ENCODE measurements around the gene PLD2.
A peak's percentile ranks its signal among the peaks of the same experiment; 100 is the strongest.
"Not testable (repeated sequence)": the region's sequence is repeated elsewhere in the genome, so short reads cannot be mapped to it uniquely, and the experiment has no call there.

Gene PLD2

GRCh38 chr17:4789951-4790704, 16.8 kb upstream of the PLD2 start:
- peak; percentile 41 for DNase-seq

GRCh38 chr17:4790705-4791088, 16.3 kb upstream of the PLD2 start:
- no peak for DNase-seq

- no peak for DNase-seq
These were observed 11.8 kb upstream of the PLD2 start for GRCh38 chr17:4795168-4795567.

- no peak for DNase-seq
These were observed 10.4 kb upstream of the PLD2 start for GRCh38 chr17:4796552-4796920.

- no peak for DNase-seq
These were observed 6.3 kb upstream of the PLD2 start for GRCh38 chr17:4800462-4801196.

- DNase-seq = no peak
These were observed 4.7 kb upstream of the PLD2 start, which contains the start of gene C17orf114 for GRCh38 chr17:4802228-4802627. Gene C17orf114, minus strand, starts transcription at chr17:4802328.

GRCh38 chr17:4806456-4806776, 536 bp upstream of the PLD2 start:
- DNase-seq = no peak

GRCh38 chr17:4807605-4808377, 839 bp downstream of the PLD2 start:
- no peak for DNase-seq

GRCh38 chr17:4808378-4808767, 1.4 kb downstream of the PLD2 start:
- DNase-seq = no peak

GRCh38 chr17:4810696-4811290, 3.8 kb downstream of the PLD2 start:
- no peak for DNase-seq

GRCh38 chr17:4811471-4811870, 4.5 kb downstream of the PLD2 start:
- no peak for DNase-seq

GRCh38 chr17:4812690-4813089, 5.7 kb downstream of the PLD2 start:
- no peak for DNase-seq

GRCh38 chr17:4815043-4815675, 8.2 kb downstream of the PLD2 start:
- DNase-seq = no peak

- no peak for DNase-seq
These were observed 9.9 kb downstream of the PLD2 start for GRCh38 chr17:4816826-4817225.

GRCh38 chr17:4818276-4818675, 11.3 kb downstream of the PLD2 start:
- no peak for DNase-seq

- DNase-seq = no peak
These were observed 15.9 kb downstream of the PLD2 start for GRCh38 chr17:4822835-4823234.

- DNase-seq = no peak
These were observed 16.6 kb downstream of the PLD2 start for GRCh38 chr17:4823373-4824089.

- no peak for DNase-seq
These were observed 20.4 kb downstream of the PLD2 start for GRCh38 chr17:4827399-4827798.

GRCh38 chr17:4832829-4833177, 25.9 kb downstream of the PLD2 start:
- DNase-seq = not testable (repeated sequence)

- no peak for DNase-seq
These were observed 26.4 kb downstream of the PLD2 start, which contains the start of gene MINK1 for GRCh38 chr17:4833178-4833940. Gene MINK1, plus strand, starts transcription at chr17:4833340. Its CDS starts 244 bp downstream, at chr17:4833584.

GRCh38 chr17:4833941-4834680, 27.2 kb downstream of the PLD2 start:
- no peak for DNase-seq
